GM18870 (cell line): ENCODE data around the gene PDCL3.
A peak's percentile ranks its signal among the peaks of the same experiment; 100 is the strongest.

Experiments used
- ATAC-seq: cut with Tn5 transposase; IDR thresholded peaks from one replicate; pipeline ENCODE4 v1.9.1; 2021; ENCODE audit warnings: moderate library complexity; ENCODE audit not compliant: unreplicated experiment

PDCL3 gene

DNA sequence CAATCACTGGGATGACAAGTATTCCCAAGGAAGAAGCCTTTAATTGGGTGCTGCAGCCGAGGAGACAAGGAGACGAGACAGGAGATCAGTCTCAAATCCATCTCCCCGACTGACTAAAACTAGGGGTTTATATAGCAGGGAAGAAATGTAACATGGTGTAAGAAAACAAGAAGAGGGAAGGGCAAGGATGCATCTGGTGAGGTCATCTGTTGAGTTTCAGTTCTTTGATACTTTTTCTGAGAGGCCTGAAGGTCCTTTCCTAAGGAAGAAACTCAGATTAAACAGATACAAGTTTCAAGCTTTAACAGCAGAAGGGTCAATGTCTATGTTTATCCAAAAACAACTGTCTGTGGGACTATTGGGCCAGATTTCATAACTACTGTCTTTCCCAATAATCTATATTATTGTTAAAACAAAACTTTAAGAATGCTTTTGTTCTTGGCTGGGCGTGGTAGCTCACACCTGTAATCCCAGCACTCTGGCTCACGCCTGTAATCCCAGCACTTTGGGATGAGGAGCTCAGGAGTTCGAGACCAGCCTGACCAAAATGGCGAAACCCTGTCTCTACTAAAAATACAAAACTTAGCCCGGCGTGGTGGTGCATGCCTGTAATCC is 2.5 kb upstream of the PDCL3 start:
- ATAC-seq, result no peak

DNA sequence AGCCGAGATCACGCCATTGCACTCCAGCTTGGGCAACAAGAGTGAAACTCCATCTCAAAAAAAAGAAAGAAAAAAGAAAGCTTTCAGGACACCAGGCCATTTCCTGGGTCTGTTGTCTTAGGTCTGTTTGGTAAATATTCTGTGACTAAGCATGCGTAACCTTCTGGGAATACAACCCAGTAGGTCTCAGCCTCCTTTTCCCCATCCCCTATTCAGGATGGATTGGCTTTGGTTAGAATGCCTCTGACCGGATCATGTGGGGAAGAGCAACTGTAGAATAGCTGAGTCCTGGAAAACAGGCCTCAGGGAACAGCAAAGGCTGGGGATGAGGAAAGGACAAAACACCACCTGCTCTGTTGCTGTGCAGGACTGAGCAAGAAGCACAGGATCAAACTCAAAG is 1.6 kb upstream of the PDCL3 start:
- ATAC-seq, result no peak

DNA sequence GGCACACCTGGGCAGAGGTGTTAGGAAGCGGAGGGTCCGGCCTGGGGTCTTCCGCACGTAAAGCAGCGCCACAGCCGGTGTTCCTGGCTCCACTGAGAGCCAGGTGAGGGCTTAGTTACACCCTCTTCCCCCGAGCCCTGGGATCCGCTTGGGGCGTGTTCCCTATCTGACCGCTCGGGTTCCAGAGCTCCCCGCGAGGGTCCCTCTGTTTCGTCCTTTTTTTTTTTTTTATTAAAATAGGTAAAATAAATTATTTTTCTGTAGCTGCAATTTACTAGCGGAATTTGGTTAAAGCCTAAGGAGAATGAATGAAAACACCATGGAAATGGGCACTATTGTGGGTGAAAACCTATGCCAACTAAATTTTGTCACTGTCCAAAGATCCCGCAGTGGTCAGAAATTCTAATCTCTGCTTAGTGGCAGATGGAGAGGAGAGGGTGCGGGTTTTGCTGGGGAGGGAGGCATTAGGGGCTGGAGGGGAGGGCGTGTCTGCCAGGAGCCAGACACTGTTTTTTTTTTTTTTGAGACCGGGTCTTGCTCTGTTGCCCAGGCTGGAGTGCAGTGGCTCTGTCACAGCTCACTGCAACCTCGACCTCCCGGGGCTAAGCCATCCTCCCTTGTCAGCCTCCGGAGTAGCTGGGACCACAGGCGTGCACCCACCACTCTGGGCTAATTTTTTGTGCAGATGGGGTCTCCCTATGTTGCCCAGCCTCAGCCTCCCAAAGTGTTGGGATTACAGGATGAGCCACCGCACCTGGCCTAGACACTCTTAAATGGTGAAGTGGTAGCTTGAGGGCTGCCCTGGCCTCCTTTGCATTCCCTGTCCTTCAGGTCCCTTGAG is 834 bp downstream of the PDCL3 start:
- peak; percentile 6 for ATAC-seq

DNA sequence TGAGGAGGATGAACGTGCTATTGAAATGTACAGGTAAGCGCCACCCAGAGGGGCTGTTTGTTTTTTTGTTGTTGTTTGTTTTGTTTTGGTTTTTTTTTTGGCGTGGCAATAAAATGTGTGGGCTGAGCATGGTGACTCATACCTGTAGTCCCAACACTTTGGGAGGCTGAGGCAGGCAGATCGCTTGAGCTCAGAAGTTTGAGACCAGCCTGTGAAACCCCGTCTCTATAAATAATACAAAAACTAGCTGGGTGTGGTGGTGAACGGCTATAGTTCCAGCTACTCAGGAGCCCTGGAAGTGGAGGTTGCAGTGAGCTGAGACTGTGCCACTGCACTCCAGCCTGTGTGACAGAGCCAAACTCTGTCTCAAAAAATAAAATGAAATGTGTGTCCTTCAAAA is 6.2 kb downstream of the PDCL3 start:
- no peak for ATAC-seq

DNA sequence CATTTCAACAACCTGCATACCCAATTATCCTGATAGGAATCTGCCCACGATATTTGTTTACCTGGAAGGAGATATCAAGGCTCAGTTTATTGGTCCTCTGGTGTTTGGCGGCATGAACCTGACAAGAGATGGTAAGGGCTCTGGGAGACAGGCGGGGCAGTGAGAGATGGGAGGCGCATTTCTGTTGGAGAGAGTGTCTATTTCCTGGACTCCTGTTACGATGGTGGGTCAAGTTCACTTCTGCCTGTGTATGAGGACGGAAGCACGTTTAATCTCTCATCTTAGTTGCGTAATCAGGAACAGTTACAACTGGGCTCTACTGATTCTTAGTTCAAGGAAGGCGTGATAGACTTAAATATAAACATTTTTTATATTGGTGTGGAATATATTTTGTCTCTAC is 8.9 kb downstream of the PDCL3 start:
- ATAC-seq, result no peak

DNA sequence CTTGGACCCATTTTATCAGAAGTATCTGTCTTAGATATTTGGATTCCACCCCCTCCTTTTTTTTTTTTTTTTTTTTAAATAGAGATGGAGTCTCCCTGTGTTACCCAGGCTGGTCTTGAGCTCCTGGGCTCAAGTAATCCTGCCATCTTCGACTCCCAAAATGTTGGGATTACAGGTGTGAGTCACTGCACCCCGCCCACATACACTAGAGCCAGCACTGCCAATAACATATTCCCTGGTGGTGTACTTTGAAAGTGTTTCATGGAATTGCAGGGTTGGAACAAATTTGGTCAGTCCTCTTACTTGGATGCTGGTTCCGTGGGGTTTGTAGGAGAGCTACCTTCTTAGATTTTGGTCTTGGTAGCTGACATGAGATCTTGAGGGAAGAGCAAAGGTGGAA is 15.0 kb downstream of the PDCL3 start:
- no peak for ATAC-seq

DNA sequence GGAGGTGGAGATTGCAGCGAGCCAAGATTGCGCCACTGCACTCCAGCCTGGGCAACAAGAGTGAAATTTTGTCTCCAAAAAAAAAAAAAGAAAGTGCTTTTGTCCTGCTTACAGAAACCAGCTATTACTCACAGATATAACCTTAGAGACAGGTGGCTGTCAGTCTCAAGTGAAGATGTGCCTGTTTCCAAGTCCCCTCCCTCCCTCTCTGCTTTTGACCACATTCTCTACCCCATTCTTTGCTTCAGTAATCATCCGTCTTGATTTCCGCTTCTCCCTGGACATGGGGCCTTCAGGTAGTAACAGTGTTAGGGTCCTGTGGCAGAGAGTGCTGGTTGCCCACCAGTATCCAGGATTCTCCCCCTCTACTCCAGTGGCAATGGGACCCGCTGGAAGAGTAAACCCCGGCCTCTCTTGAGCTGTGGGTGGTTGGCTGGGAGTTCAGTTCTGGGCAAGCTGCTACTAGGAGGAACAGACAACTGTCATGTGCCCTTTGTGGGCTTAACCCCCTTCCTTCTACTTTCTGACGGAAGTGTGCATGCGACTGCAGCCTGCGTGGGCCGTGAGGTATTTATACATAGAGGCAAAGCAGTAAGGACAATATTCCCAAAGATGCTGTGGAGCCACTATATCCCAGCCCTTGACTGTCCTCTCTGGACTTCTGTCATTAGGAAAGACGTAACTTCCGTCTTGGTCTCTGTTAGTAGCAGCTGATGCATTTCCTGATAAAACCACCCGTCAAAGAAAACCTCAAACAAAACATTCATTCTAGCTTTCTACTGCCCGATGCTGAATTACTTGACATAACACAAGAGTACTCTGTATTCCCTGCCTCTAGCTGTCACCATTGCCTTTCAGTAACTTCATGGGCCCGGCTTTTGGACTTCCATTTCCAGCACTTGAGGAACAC is 17.8 kb downstream of the PDCL3 start:
- ATAC-seq, result no peak

DNA sequence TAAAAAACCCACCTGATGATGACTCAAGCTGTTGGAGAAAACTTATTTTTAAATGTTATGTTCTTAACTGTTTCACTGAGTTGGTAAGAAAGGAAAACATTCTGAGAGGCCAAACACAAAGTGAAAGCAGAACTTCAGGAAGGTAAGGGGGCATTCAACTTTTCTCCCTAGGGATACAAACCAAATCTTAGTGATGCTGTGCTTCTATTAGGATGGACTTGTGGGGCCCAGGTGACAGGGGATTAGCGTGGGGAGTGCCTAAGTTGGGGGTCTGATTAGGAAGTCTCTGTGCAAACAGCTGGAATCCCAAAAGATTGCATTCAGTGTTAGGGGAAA is 18.5 kb downstream of the PDCL3 start:
- ATAC-seq, result no peak

DNA sequence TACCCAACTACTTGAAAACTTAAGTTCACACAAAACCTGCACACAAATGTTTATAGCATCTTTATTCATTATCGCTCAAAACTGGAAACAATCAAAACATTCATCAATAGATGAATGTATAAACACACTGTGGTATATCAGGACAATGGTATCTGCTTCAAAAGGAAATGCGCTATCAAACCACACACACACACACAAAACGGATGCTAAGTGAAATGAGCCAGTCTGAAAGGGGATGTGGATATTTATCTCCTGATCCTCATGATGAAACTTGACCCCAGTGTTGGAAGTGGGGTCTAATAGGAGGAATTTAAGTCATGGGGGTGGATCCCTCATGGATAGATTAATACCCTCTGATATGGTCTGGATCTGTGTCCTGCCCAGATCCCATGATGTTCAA is 22.0 kb downstream of the PDCL3 start:
- no peak for ATAC-seq

DNA sequence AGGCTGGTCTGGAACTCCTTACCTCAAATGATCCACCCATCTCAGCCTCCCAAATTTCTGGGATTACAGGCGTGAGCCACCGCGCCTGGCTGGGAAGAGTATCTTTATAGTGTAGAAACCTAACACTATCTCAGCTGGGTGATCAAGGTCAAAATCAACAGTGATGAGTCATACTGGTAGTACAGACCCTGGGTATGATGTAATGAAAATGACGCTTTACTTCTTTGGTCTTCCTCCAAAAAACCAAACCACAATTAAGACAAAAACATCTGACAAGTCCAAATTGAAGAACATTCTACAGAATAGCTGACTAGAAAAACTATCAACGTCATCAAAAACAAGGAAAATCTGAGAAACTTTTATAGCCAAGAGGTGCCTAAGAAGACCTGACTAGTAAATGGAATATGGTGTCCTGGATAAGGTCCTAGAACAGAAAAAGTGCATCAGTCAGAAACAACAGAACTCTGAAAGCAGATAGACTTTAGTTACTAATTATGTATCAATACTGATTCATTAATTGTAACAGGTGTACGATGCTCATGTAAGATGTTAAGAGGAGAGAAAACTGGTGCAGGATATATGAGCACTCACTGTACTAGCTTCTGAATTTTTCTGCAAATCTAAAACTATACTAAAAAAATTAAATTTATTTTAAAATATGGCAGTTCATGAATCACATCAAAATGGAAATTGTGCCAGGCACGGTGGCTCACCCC is 25.4 kb downstream of the PDCL3 start:
- no peak for ATAC-seq

DNA sequence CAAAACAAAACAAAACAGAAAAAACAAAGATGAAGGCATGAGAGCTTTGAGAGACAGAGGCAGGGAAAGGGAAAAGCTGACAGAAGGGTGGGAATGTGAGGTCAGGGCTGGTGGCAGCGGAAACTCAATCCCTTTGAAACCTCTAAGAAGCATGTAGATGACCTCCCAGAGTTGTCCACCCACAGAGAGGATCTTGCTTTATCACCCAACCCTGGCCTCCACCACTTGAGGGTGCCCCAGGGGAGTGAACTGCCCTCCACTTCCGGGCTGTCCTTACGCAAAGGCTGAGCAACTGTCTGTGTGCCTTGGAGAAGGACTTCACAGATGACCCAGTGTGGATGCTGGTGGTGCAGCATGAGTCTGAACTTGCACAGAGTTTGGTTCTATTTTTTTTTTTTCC is 26.7 kb downstream of the PDCL3 start:
- no peak for ATAC-seq

DNA sequence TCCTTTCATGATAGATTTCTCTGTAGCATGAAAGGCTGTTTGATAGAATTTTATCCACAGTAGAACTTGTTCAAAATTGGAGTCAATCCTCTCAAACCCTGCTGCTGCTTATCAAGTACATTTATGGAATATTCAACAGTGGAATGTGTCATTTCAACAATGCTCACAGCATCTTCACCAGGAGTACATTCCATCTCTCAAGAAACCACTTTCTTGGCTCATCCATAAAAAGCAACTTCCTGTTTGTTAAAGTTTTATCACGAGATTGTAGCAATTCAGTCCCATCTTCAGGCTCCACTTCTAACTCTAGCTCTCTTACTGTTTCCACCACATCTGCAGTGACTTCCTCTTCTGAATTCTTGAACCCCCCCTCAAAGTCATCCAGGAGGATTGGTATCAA is 29.4 kb downstream of the PDCL3 start:
- ATAC-seq, result no peak

DNA sequence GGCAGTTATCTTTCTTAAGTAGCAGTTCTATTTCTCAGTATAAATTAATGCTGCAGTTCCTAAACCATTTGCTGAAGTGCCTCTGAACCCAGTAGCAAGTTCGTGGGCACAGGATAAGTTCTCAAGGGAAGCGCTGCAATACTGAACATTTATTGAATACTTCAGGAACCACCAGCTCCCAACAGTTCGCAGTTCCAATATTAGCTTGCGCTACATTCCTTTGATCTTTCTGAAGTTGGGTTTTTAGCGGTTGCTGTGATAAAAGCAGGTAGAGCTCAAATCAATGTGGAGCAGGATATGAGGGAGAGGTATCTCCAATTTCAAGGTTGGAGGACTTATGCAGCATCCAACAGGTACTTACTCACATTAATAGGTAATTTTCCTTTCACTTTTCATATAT is 33.7 kb downstream of the PDCL3 start:
- no peak for ATAC-seq

DNA sequence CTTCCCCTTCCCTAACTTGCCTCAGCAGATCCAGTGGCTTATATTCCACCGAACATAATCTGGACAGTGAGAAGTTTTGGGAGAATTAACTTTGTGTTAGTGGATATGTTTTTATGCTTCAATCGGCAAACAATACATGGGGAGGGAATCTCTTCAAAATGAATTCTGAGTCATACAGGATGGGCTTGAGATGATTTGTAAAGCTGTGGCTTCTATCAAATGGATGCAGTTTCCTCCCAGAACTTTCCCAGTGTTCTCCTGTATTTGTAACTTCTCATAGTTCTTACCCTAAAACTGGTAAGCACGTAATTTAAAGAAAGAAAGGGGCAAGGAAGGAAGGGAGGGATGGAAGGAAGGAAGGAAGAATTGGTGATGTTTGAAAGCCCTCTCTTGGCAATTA is 36.8 kb downstream of the PDCL3 start:
- ATAC-seq, result no peak

DNA sequence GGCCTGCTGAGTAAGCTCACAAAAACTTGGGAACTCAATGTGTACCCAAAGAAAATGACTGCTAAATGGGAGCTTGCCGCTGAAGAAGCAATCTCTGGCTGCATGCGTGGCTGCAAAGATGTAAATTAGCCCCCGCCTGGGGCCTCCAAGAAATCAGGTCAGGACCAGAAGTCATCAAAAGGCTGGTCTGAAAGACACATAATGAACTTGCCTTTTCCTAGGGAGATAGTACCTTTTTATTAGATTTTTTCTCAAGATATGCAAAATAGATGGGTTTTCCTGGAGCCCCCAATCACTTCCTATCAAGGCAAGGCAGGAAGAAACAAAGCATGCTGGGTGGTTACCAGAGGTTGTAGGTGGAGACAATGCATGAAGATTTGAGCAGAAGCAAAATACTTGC is 38.9 kb downstream of the PDCL3 start:
- ATAC-seq, result no peak

DNA sequence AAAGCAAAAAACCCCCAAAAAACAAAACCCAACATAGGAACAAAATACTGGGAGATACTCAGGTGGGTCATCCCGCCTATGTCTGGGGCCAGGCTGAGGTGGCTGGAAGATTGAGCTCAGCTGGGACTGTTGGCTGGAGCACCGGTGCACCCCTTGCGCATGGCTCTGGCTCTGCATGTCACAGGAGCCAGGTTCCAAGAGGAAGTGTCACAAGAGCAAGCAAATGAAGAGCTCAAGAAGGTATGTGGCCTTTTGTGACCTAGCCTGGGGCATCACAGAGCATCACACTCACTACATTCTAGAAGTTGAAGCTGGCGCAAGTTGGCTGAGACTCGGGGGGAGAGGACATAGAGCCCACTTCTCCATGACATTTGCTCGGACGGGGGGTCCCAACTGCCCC is 40.6 kb downstream of the PDCL3 start:
- no peak for ATAC-seq

DNA sequence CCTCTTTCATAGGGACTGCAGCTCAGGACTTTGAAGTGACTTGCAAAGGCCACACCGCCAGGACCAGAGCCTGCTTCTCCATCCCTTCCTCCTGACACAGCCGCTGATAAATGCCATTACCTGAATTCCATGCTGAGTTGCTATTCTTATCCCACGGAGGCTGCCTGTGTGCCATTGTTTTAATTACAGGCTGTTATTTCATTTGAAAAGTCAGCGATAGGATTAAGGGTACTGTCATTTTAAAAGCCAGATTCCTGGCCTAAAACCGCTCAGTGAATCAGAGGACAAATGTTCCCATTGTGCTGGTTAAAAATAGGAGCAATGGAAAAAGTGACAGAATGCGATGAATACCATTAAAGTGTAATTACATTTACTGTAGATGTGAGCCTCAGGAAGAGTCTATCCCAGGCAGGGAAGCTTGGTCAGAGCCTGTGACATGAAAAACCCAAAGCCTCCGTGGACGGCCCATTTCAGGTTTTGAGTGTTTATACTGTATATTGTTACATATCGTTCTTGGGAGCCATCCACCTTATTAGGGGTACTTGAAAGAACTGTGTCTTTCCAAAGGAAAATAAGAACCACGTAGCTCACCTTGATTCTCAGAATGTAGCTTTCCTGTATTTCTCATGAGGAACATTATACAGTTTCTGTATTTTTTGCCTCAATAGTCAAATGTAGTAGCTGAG is 41.3 kb downstream of the PDCL3 start:
- no peak for ATAC-seq

DNA sequence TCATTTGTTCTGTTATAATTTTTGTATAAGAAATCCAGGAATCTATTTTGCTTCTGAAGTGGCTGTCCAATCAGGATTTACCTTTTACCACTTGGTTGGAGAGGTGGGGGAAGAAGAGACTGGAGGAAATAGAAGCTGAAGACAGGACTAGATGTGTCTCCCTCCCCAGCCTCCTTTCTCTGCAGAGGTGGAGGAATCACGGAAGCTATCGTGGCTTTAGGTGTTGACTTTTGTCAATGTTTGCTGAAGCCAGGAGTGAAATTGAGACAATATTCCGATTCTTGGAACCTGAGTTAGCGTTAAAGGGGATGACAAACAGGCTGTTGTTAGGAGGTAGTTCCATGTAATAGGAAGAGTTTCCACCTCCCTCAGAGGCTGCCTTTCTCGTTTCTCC is 43.5 kb downstream of the PDCL3 start:
- no peak for ATAC-seq

DNA sequence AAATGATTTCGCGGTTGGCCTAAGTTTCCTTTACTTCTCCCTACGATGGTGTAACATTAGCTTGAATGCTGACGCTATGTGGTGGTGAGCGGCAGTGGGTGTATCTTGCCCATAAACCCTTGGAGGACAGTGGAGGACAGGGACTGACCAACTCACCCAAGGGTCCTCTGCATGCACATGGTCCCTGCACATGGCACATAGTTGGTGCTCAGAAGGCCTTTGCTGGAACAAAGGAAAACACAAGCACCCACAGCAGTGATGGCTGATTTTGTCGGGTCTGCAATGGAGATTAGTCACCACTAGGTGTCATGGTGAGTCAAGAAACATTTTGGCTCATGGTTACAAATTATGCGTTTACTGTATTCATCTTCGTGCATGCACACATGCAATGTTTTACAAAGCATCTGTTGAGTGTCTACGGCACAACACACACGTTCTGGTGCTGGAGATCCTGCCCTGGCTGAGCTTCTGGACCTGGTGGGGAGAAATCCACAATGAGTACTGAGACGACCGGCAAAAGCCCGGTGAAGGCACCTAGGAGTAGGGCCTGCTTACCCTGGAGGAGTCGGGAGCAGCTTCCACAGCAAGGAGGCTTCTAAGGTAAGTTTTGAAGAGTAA is 44.0 kb downstream of the PDCL3 start:
- ATAC-seq, result no peak

DNA sequence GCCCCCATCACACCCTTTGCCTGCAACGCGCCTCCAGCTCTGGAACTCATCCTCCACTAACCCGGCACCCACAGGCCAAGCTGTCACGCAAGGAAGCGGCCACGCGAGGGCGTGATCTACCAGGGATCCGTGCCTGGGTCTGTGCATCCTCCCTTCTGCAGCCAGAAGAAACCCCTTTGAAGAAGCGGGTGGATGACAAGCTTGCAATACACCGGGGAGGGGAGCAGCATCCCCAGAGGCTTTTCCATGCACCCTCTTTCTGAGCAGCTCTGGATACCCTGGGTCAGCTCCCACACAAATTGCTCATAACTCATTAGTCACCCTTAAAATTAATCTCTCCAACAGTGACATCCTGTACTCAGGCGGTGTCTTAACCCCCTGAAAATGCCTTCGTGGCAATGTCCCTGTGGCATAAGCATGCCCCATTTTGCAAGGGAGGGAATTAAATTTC is 47.6 kb downstream of the PDCL3 start:
- ATAC-seq, result no peak
